DOHH2 (cell line): ENCODE data around the gene RABGAP1.

Experiments
- H3F3A ChIP-seq: fragments of 200-600 bp; sonication (generic), shearing (Covaris generic); 2 replicates; pipeline ENCODE4 v1.6.0; 2016; ENCODE audit warnings: antibody characterized with exemption, mild to moderate bottlenecking; ENCODE audit not compliant: control insufficient read depth, insufficient read depth
- H3K27ac ChIP-seq: fragments of 200-600 bp; sonication (generic); 2 replicates; pipeline ENCODE4 v1.5.1; 2014; ENCODE audit warnings: low read depth, mild to moderate bottlenecking, low read length, moderate library complexity
- H3K27me3 ChIP-seq: fragments of 200-600 bp; sonication (generic); 2 replicates; pipeline ENCODE4 v1.6.1; 2014; ENCODE audit warnings: mild to moderate bottlenecking, low read length, mixed read lengths; ENCODE audit not compliant: control insufficient read depth
- H3K36me3 ChIP-seq: fragments of 200-600 bp; sonication (generic); 2 replicates; pipeline ENCODE4 v1.6.1; 2014; ENCODE audit warnings: mild to moderate bottlenecking, low read length, moderate library complexity, mixed read lengths; ENCODE audit not compliant: control insufficient read depth
- H3K4me1 ChIP-seq: fragments of 200-600 bp; sonication (generic); 2 replicates; pipeline ENCODE4 v1.6.1; 2014; ENCODE audit warnings: mild to moderate bottlenecking, low read length, mixed read lengths; ENCODE audit not compliant: control insufficient read depth
- H3K4me2 ChIP-seq: fragments of 200-600 bp; sonication (generic); 2 replicates; pipeline ENCODE4 v1.6.0; 2014; ENCODE audit warnings: mild to moderate bottlenecking, low read length, moderate library complexity
- H3K4me3 ChIP-seq: fragments of 200-600 bp; sonication (generic); 2 replicates; pipeline ENCODE4 v1.5.1; 2014; ENCODE audit warnings: mild to moderate bottlenecking, low read length, mixed read lengths
- H3K79me2 ChIP-seq: fragments of 200-600 bp; sonication (generic); 2 replicates; pipeline ENCODE4 v1.6.1; 2014; ENCODE audit warnings: mild to moderate bottlenecking, low read length, mixed read lengths; ENCODE audit not compliant: control insufficient read depth
- H3K9me2 ChIP-seq: fragments of 200-600 bp; sonication (generic); replicated peaks from 2 replicates; pipeline ENCODE4 v1.6.1; 2014; ENCODE audit warnings: mild to moderate bottlenecking, low read length, mixed read lengths; ENCODE audit not compliant: control insufficient read depth
- H3K9me3 ChIP-seq: fragments of 200-600 bp; sonication (generic); 2 replicates; pipeline ENCODE4 v1.6.1; 2014; ENCODE audit warnings: antibody characterized with exemption, low read length, mixed read lengths; ENCODE audit not compliant: control insufficient read depth, insufficient read depth
- H4K20me1 ChIP-seq: fragments of 200-600 bp; sonication (generic); 2 replicates; pipeline ENCODE4 v1.6.0; 2014; ENCODE audit warnings: low read depth, mild to moderate bottlenecking, antibody characterized with exemption, low read length, moderate library complexity; ENCODE audit not compliant: control insufficient read depth, insufficient read depth
- EZH2phosphoT487 ChIP-seq: fragments of 200-600 bp; sonication (generic); IDR thresholded peaks from 2 replicates; pipeline ENCODE4 v1.6.1; 2017; ENCODE audit warnings: borderline replicate concordance, mild to moderate bottlenecking, antibody characterized with exemption, low read length, moderate library complexity, mixed read lengths
- TF ChIP-seq, protein P1 (sequence below): fragments of 200-600 bp; sonication (generic); IDR thresholded peaks from one replicate; pipeline ENCODE4 v1.5.1; 2014; ENCODE audit warnings: antibody characterized with exemption, mild to moderate bottlenecking, low read depth, low read length; ENCODE audit not compliant: poor library complexity, severe bottlenecking

The RABGAP1 gene

GRCh38 chr9:123127512-123128075, 186.8 kb downstream of the RABGAP1 start:
- H3K9me3 ChIP-seq, result no peaks in the 10 kb centered on the region
- H3F3A ChIP-seq, result 0 out of 2 replicates have a peak, but pooled peaks cover 2% of the 10 kb centered on the region
- no peaks in the 10 kb centered on the region for H3K9me2 ChIP-seq
- H3K4me1 ChIP-seq, result peaks cover 4% of the 10 kb centered on the region
- peaks cover 96% of the 10 kb centered on the region for H3K36me3 ChIP-seq
- TF ChIP-seq EZH2phosphoT487, result no peak
- TF ChIP-seq, protein P1, sequence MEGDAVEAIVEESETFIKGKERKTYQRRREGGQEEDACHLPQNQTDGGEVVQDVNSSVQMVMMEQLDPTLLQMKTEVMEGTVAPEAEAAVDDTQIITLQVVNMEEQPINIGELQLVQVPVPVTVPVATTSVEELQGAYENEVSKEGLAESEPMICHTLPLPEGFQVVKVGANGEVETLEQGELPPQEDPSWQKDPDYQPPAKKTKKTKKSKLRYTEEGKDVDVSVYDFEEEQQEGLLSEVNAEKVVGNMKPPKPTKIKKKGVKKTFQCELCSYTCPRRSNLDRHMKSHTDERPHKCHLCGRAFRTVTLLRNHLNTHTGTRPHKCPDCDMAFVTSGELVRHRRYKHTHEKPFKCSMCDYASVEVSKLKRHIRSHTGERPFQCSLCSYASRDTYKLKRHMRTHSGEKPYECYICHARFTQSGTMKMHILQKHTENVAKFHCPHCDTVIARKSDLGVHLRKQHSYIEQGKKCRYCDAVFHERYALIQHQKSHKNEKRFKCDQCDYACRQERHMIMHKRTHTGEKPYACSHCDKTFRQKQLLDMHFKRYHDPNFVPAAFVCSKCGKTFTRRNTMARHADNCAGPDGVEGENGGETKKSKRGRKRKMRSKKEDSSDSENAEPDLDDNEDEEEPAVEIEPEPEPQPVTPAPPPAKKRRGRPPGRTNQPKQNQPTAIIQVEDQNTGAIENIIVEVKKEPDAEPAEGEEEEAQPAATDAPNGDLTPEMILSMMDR, result no peak
- no peak overlapping the region for H3K27ac ChIP-seq
- H3K4me3 ChIP-seq, result no peak overlapping the region
- H4K20me1 ChIP-seq, result no peaks in the 10 kb centered on the region
- no peak overlapping the region for H3K4me2 ChIP-seq
- H3K27me3 ChIP-seq, result no peaks in the 10 kb centered on the region
- 0 out of 2 replicates have a peak, but pooled peaks cover under 1% of the 10 kb centered on the region for H3K79me2 ChIP-seq

DNA sequence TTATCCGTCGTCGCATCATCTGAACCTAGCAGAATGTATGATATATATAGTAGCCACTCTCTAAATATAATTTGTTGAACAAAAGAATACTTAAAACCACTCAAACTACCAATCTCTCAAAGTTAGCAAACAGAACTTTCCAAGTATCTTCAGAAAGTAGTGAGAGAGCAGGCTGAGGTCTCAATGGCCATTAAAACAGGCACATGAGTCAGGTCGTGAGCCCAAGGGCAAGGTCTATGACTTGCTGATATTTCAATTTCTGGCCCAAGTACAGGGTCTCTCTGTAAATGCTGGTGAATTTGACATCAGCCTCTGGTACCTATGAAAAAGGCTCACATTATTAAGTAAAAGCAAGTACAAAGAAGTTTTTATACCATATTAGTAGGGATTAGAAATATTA, 187.8 kb downstream of the RABGAP1 start:
- H3K9me2 ChIP-seq, result no peaks in the 10 kb centered on the region
- H3K27me3 ChIP-seq, result no peaks in the 10 kb centered on the region
- H4K20me1 ChIP-seq, result no peaks in the 10 kb centered on the region
- 0 out of 2 replicates have a peak, but pooled peaks cover 2% of the 10 kb centered on the region for H3F3A ChIP-seq
- H3K27ac ChIP-seq, result no peak overlapping the region
- no peaks in the 10 kb centered on the region for H3K4me1 ChIP-seq
- no peaks in the 10 kb centered on the region for H3K9me3 ChIP-seq
- no peak for TF ChIP-seq EZH2phosphoT487
- no peaks in the 10 kb centered on the region for H3K79me2 ChIP-seq
- H3K36me3 ChIP-seq, result peaks cover 96% of the 10 kb centered on the region
- H3K4me3 ChIP-seq, result no peak overlapping the region
- no peak overlapping the region for H3K4me2 ChIP-seq

DNA sequence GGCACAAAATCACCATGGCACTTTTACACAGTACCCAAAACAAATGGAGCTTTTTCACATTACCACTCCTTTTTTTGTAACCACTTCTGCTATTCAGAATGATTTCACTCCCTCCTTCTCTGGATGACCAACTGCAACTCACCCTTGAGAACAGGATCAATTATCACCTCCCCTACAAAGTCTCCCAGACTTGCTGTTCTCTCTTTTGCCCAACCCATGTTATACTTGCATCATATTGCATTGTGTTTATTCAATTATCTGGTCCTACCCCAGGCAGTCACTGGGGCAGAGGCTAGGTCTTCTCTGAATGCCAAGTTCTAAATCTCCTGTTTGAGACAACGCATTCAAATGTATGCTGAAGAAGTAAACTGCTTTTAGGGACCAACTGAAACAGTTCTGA, 188.6 kb downstream of the RABGAP1 start:
- no peak overlapping the region for H3K27ac ChIP-seq
- no peak overlapping the region for H3K4me2 ChIP-seq
- no peaks in the 10 kb centered on the region for H3K4me1 ChIP-seq
- peaks cover 96% of the 10 kb centered on the region for H3K36me3 ChIP-seq
- H3K79me2 ChIP-seq, result no peaks in the 10 kb centered on the region; the same call in 1 of the 2 replicates
- no peaks in the 10 kb centered on the region for H4K20me1 ChIP-seq
- no peak overlapping the region for H3K4me3 ChIP-seq
- TF ChIP-seq, protein P1, result no peak
- no peak for TF ChIP-seq EZH2phosphoT487
- peaks cover 2% of the 10 kb centered on the region for H3F3A ChIP-seq
- H3K27me3 ChIP-seq, result no peaks in the 10 kb centered on the region
- no peaks in the 10 kb centered on the region for H3K9me2 ChIP-seq
- H3K9me3 ChIP-seq, result no peaks in the 10 kb centered on the region

DNA sequence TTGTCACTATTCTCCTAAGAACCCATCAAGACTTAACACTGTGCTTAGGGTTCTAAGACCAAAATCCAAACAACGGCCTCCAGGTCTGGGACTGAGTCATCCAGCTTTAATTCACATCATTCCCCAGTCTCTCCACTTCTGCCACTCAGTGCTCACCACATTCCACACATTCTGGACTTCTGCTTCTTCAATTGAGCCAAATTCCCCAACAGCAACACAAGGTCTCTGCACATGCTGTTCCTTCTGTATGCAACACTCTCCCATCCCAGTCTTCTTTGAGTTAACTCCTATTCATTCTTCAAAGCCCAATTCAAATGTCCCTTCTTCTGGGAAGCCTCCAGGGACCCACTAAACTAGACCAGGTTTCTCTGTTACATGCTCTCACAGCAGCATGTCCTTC, 190.4 kb downstream of the RABGAP1 start:
- no peaks in the 10 kb centered on the region for H3K4me1 ChIP-seq
- peaks cover 95% of the 10 kb centered on the region for H3K36me3 ChIP-seq

More for the DNA sequence above, 190.4 kb downstream of the RABGAP1 start:
- Histone ChIP-seq H3K9me3 (no peaks in the 10 kb centered on the region), H3F3A (peaks cover 2% of the 10 kb centered on the region), H4K20me1 (no peaks in the 10 kb centered on the region), H3K27me3 (no peaks in the 10 kb centered on the region), H3K79me2 (peaks cover 2% of the 10 kb centered on the region; the same call in 1 of the 2 replicates), H3K27ac (no peak overlapping the region), H3K9me2 (no peaks in the 10 kb centered on the region), H3K4me3 (no peak overlapping the region), H3K4me2 (no peak overlapping the region)
- no peak for TF ChIP-seq EZH2phosphoT487
- TF ChIP-seq, protein P1, result no peak
